WTC11 (cell line): ENCODE measurements around the gene CAMK2A. TPM values are rescaled to one million over a fixed set of nuclear protein-coding genes. Genes with fewer than 3 reads are reported as not detected.

Source experiments
- ATAC-seq: fragments of 200-7000 bp; cut with Tn5 transposase; 2 replicates; pipeline ENCODE4 v1.10.0; 2021; ENCODE audit warnings: mild to moderate bottlenecking, moderate library complexity
- CTCF ChIA-PET: fragments of 300-600 bp; sonication (Branson Sonifier 250); formaldehyde crosslinking; loops from one replicate; lab custom pipeline; 2021; ENCODE audit warnings: antibody characterized with exemption; lab: Charles Lee
- POLR2A ChIA-PET: fragments of 350-600 bp; sonication (Branson Sonifier 250); formaldehyde crosslinking; loops from one replicate; lab custom pipeline; 2021; ENCODE audit warnings: antibody characterized with exemption; lab: Charles Lee
- DNase-seq: peaks from one replicate; pipeline ENCODE4 v3.0.0; 2021; ENCODE audit warnings: low spot score
- H3K27ac Mint-ChIP-seq: 2 replicates; pipeline ENCODE4 v1.8.0; 2021; ENCODE audit warnings: mixed read lengths
- H3K27me3 Mint-ChIP-seq: 2 replicates; pipeline ENCODE4 v1.8.0; 2021; ENCODE audit warnings: low read depth, mild to moderate bottlenecking, moderate library complexity, mixed read lengths
- H3K36me3 Mint-ChIP-seq: 2 replicates; pipeline ENCODE4 v1.8.0; 2021; ENCODE audit warnings: mixed read lengths
- H3K4me1 Mint-ChIP-seq: 2 replicates; pipeline ENCODE4 v1.8.0; 2022; ENCODE audit warnings: mixed read lengths
- H3K4me3 Mint-ChIP-seq: 2 replicates; pipeline ENCODE4 v1.8.0; 2021; ENCODE audit warnings: mild to moderate bottlenecking, moderate library complexity, mixed read lengths
- H3K9me3 Mint-ChIP-seq: 2 replicates; pipeline ENCODE4 v1.8.0; 2021; ENCODE audit warnings: mixed read lengths
- JAZF1 ChIP-seq: fragments of 250-450 bp; sonication (Bioruptor Pico); IDR thresholded peaks from 2 replicates; pipeline ENCODE4 v1.9.0; 2021; ENCODE audit warnings: moderate library complexity, mild to moderate bottlenecking, inconsistent platforms
- PRRX2 ChIP-seq: fragments of 250-450 bp; sonication (Bioruptor Pico); IDR thresholded peaks from 2 replicates; pipeline ENCODE4 v1.8.0; 2021; ENCODE audit warnings: mild to moderate bottlenecking
- SP1 ChIP-seq: sonication (generic); formaldehyde crosslinking; conservative IDR thresholded peaks from 2 replicates; pipeline ENCODE4 v1.8.1; 2022; ENCODE audit warnings: missing genetic modification reagents
- TCF7 ChIP-seq: sonication (generic); formaldehyde crosslinking; IDR thresholded peaks from 2 replicates; pipeline ENCODE4 v1.8.0; 2022; ENCODE audit warnings: mild to moderate bottlenecking, low read depth, missing genetic modification reagents, moderate library complexity
- ZNF138 ChIP-seq: sonication (generic); formaldehyde crosslinking; conservative IDR thresholded peaks from 2 replicates; pipeline ENCODE4 v1.8.1; 2022; ENCODE audit warnings: mild to moderate bottlenecking, moderate library complexity, missing genetic modification reagents
- ZNF396 ChIP-seq: fragments of 250-450 bp; sonication (Bioruptor Pico); IDR thresholded peaks from 2 replicates; pipeline ENCODE4 v1.8.0; 2021; ENCODE audit warnings: mild to moderate bottlenecking, moderate library complexity, borderline replicate concordance
- ZNF671 ChIP-seq: fragments of 250-450 bp; sonication (Bioruptor Pico); IDR thresholded peaks from 2 replicates; pipeline ENCODE4 v1.8.0; 2021; ENCODE audit warnings: mild to moderate bottlenecking
- total RNA-seq: library from RNA; stranded (reverse); gene quantifications from 3 replicates; pipeline ENCODE4 v1.2.3, GENCODE V29; 2021
- TF ChIP-seq, protein P1 (sequence below): fragments of 250-450 bp; sonication (Bioruptor Pico); IDR thresholded peaks from 2 replicates; pipeline ENCODE4 v1.9.0; 2021; ENCODE audit warnings: moderate library complexity, mild to moderate bottlenecking, inconsistent platforms, borderline replicate concordance
- TF ChIP-seq, protein P2 (sequence below): sonication (generic); formaldehyde crosslinking; IDR thresholded peaks from 2 replicates; pipeline ENCODE4 v1.8.1; 2023; ENCODE audit warnings: mild to moderate bottlenecking, missing genetic modification reagents, moderate library complexity
- TF ChIP-seq, protein P3 (sequence below): fragments of 200-600 bp; IDR thresholded peaks from 2 replicates; pipeline ENCODE4 v1.8.0; 2022; ENCODE audit warnings: antibody characterized with exemption
- TF ChIP-seq, protein P4 (sequence below): sonication (generic); formaldehyde crosslinking; IDR thresholded peaks from 2 replicates; pipeline ENCODE4 v1.8.1; 2022; ENCODE audit warnings: mild to moderate bottlenecking, moderate library complexity, missing genetic modification reagents
- TF ChIP-seq, protein P5 (sequence below): sonication (generic); formaldehyde crosslinking; IDR thresholded peaks from 2 replicates; pipeline ENCODE4 v1.8.0; 2023; ENCODE audit warnings: missing genetic modification reagents, mild to moderate bottlenecking, borderline replicate concordance

CAMK2A gene
- total RNA-seq, 1 experiment from 2014 or later, result 0.13 TPM

DNA sequence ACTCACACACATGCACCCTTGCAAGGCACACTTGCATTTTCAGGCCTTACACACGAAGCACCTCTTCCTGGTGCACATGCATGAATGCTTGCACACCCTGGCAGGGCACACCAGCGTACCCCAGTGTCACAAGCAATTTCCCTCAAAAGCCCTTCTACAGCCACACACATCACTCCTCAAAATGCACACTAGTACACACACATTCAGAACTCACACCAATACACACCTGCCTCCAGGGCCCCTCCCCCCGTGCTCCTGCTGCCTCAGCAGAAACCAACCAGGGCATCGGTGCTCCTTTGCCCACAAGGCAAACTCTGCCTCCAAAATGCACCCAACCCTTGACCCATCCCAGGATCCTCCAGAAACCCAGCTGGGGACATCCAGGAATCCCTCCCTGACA, 1.2 kb downstream of the CAMK2A start:
- Mint-ChIP-seq H3K4me3 (no peak overlapping the region), H3K27ac (no peak overlapping the region), H3K4me1 (peaks cover 11% of the 10 kb centered on the region), H3K36me3 (no peaks in the 10 kb centered on the region), H3K9me3 (no peaks in the 10 kb centered on the region), H3K27me3 (no peaks in the 10 kb centered on the region; the same call in 1 of the 2 replicates)
- TF ChIP-seq, protein P1, sequence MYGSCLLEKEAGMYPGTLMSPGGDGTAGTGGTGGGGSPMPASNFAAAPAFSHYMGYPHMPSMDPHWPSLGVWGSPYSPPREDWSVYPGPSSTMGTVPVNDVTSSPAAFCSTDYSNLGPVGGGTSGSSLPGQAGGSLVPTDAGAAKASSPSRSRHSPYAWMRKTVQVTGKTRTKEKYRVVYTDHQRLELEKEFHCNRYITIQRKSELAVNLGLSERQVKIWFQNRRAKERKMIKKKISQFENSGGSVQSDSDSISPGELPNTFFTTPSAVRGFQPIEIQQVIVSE (CRISPR knock-in tag), result no peak
- no peak for TF ChIP-seq ZNF138 (CRISPR knock-in tag)
- TF ChIP-seq, protein P2, sequence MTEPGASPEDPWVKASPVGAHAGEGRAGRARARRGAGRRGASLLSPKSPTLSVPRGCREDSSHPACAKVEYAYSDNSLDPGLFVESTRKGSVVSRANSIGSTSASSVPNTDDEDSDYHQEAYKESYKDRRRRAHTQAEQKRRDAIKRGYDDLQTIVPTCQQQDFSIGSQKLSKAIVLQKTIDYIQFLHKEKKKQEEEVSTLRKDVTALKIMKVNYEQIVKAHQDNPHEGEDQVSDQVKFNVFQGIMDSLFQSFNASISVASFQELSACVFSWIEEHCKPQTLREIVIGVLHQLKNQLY (CRISPR knock-in tag), result no peak
- no peak for TF ChIP-seq ZNF671
- CTCF ChIA-PET, result interaction anchor here (0.7 to 5.4 kb wide), 6 partner anchors 11 to 110 kb away, joined by 3 to 27 read pairs (median 3); partner anchors contain the start of gene ARSI
- ATAC-seq, result no peak
- DNase-seq, result no peak
- POLR2A ChIA-PET, result no interaction called here

DNA sequence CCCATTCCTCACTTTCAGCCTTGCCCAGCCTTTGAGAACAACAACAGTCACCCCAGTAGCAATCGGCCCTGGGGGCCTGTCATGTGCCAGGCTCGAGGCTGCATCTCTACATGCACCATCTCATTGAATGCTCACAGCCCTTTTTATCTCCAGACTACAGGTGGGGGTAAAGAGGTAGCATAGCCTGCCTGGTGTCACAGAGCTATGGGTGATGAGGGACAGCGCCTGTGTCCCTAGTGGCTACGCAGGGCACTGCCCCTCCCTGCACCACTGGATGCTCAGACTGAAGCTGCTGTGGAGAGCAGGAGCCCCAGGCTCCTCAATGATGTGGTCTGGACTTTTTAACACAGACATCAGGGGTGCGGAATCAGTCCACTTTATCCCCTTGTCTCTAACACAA, 2.8 kb downstream of the CAMK2A start:
- H3K9me3 Mint-ChIP-seq, result no peaks in the 10 kb centered on the region
- ATAC-seq (peak; percentile 96), DNase-seq (peak; percentile 65)
- POLR2A ChIA-PET, result no interaction called here
- no peak overlapping the region for H3K27ac Mint-ChIP-seq
- no peaks in the 10 kb centered on the region for H3K36me3 Mint-ChIP-seq
- H3K4me3 Mint-ChIP-seq, result no peak overlapping the region
- CTCF ChIA-PET, result interaction anchor here (0.5 to 0.7 kb wide), 3 partner anchors 68 to 941 kb away, joined by 3 read pairs; partner anchors contain the start of genes CDX1 and GRPEL2
- TF ChIP-seq TCF7 (no peak), PRRX2 (CRISPR knock-in tag) (no peak)
- TF ChIP-seq, protein P3, sequence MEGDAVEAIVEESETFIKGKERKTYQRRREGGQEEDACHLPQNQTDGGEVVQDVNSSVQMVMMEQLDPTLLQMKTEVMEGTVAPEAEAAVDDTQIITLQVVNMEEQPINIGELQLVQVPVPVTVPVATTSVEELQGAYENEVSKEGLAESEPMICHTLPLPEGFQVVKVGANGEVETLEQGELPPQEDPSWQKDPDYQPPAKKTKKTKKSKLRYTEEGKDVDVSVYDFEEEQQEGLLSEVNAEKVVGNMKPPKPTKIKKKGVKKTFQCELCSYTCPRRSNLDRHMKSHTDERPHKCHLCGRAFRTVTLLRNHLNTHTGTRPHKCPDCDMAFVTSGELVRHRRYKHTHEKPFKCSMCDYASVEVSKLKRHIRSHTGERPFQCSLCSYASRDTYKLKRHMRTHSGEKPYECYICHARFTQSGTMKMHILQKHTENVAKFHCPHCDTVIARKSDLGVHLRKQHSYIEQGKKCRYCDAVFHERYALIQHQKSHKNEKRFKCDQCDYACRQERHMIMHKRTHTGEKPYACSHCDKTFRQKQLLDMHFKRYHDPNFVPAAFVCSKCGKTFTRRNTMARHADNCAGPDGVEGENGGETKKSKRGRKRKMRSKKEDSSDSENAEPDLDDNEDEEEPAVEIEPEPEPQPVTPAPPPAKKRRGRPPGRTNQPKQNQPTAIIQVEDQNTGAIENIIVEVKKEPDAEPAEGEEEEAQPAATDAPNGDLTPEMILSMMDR, result peak; percentile 35; the same call in 1 of the 2 replicates
- no peaks in the 10 kb centered on the region; the same call in 1 of the 2 replicates for H3K27me3 Mint-ChIP-seq
- peaks cover 6% of the 10 kb centered on the region for H3K4me1 Mint-ChIP-seq

DNA sequence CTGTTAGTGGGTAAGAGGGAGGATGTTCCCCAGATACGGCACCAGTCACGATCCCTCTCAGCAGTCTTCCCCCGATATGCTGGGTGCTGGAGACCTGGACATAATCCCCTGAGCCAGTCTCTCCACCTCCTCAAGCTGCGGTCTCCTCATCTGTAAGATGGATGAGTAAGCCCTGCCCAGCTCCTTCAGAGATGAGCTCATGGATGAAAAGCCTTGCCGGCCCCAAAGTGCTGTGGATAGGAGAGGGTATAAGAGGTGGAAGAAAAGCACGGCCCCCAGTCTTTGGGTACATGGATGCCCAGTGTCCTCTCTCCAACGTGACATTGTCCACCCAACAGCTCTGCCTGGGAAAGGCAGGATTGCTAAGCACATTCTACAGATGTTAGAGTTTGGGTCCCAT, 4.5 kb downstream of the CAMK2A start:
- H3K4me1 Mint-ChIP-seq, result peaks cover 6% of the 10 kb centered on the region
- no peaks in the 10 kb centered on the region; the same call in 1 of the 2 replicates for H3K27me3 Mint-ChIP-seq
- no peak overlapping the region for H3K27ac Mint-ChIP-seq
- no peak for TF ChIP-seq SP1 (CRISPR knock-in tag)
- DNase-seq (no peak), ATAC-seq (no peak)
- no peaks in the 10 kb centered on the region for H3K9me3 Mint-ChIP-seq
- no peaks in the 10 kb centered on the region for H3K36me3 Mint-ChIP-seq
- CTCF ChIA-PET, result interaction anchor here (0.6 kb wide), 1 partner anchor 15 kb away, joined by 3 read pairs; no protein-coding TSS in a partner anchor
- H3K4me3 Mint-ChIP-seq, result no peak overlapping the region
- POLR2A ChIA-PET, result no interaction called here

DNA sequence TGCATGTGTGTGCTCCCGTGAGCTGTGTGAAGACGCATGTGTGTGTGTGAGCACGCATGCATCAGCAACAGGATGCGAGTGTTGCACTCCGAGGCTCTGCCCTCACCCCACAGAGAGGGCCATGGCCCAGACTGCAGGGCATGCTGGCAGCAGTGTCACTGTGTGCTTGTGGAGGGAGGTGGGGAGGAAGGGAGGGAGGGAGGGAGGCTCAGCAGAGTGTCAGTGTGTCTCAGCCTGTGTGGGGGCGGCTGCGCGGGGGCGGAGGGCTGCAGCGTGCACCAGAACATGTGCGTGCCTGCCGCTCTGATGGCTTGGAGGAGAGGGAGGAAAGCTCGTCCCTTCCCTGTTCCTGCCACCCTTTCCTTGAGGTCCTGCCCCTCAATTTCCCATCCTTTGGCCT, 5.3 kb downstream of the CAMK2A start:
- Mint-ChIP-seq H3K4me3 (no peak overlapping the region), H3K27me3 (no peaks in the 10 kb centered on the region), H3K4me1 (peaks cover 6% of the 10 kb centered on the region), H3K27ac (no peak overlapping the region)
- no peak for ATAC-seq
- ChIA-PET POLR2A (no interaction called here), CTCF (no interaction called here)
- TF ChIP-seq, protein P3, result no peak
- no peak for TF ChIP-seq JAZF1
- TF ChIP-seq, protein P4, sequence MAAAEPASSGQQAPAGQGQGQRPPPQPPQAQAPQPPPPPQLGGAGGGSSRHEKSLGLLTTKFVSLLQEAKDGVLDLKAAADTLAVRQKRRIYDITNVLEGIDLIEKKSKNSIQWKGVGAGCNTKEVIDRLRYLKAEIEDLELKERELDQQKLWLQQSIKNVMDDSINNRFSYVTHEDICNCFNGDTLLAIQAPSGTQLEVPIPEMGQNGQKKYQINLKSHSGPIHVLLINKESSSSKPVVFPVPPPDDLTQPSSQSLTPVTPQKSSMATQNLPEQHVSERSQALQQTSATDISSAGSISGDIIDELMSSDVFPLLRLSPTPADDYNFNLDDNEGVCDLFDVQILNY (CRISPR knock-in tag), result no peak
- TF ChIP-seq, protein P5, sequence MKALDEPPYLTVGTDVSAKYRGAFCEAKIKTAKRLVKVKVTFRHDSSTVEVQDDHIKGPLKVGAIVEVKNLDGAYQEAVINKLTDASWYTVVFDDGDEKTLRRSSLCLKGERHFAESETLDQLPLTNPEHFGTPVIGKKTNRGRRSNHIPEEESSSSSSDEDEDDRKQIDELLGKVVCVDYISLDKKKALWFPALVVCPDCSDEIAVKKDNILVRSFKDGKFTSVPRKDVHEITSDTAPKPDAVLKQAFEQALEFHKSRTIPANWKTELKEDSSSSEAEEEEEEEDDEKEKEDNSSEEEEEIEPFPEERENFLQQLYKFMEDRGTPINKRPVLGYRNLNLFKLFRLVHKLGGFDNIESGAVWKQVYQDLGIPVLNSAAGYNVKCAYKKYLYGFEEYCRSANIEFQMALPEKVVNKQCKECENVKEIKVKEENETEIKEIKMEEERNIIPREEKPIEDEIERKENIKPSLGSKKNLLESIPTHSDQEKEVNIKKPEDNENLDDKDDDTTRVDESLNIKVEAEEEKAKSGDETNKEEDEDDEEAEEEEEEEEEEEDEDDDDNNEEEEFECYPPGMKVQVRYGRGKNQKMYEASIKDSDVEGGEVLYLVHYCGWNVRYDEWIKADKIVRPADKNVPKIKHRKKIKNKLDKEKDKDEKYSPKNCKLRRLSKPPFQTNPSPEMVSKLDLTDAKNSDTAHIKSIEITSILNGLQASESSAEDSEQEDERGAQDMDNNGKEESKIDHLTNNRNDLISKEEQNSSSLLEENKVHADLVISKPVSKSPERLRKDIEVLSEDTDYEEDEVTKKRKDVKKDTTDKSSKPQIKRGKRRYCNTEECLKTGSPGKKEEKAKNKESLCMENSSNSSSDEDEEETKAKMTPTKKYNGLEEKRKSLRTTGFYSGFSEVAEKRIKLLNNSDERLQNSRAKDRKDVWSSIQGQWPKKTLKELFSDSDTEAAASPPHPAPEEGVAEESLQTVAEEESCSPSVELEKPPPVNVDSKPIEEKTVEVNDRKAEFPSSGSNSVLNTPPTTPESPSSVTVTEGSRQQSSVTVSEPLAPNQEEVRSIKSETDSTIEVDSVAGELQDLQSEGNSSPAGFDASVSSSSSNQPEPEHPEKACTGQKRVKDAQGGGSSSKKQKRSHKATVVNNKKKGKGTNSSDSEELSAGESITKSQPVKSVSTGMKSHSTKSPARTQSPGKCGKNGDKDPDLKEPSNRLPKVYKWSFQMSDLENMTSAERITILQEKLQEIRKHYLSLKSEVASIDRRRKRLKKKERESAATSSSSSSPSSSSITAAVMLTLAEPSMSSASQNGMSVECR (CRISPR knock-in tag), result no peak
- TF ChIP-seq, protein P1 (CRISPR knock-in tag), result no peak
- no peak for TF ChIP-seq ZNF396 (CRISPR knock-in tag)
- TF ChIP-seq, all 79 proteins: peak for 0
- DNase-seq, result no peak
- H3K9me3 Mint-ChIP-seq, result no peaks in the 10 kb centered on the region
- H3K36me3 Mint-ChIP-seq, result no peaks in the 10 kb centered on the region
